SK-N-SH (cell line): ENCODE data around the gene KANSL3. TPM values are rescaled to one million over a fixed set of nuclear protein-coding genes. Genes with fewer than 3 reads are reported as not detected.

Source experiments
- CTCF ChIA-PET: fragments of 300-600, 350-600 bp; formaldehyde crosslinking; extraction: SDS; loops from one replicate; lab custom pipeline; 2021; lab: Yijun Ruan, JAX
- POLR2A ChIA-PET: fragments of 350-600 bp; sonication (Branson Sonifier 250); formaldehyde crosslinking; extraction: SDS; loops from one replicate; lab custom pipeline; 2020; ENCODE audit warnings: antibody characterized with exemption, inconsistent platforms; lab: Yijun Ruan, JAX
- DNase-seq: peaks from one replicate; pipeline ENCODE4 v3.0.0; 2012
- H2AFZ ChIP-seq: fragments of 200-600 bp; sonication (generic); 2 replicates; pipeline ENCODE4 v1.8.1; 2016; ENCODE audit warnings: antibody characterized with exemption, mild to moderate bottlenecking, low read depth
- H3F3A ChIP-seq: fragments of 200-600 bp; sonication (generic); replicated peaks from 2 replicates; pipeline ENCODE3; 2016; ENCODE audit warnings: antibody characterized with exemption, mild to moderate bottlenecking; ENCODE audit not compliant: insufficient read depth
- H3K27ac ChIP-seq, 2 experiments: fragments of 200-500 bp in 1 of 2; fragments of 200-600 bp in 1 of 2; sonication (Bioruptor generic) in 1 of 2; sonication (generic), shearing (Covaris generic) in 1 of 2; 2 replicates each; pipeline versions ENCODE4 v1.5.1 to v1.6.1; 2014 to 2016; ENCODE audit warnings: low read depth in 2 of 2, inconsistent platforms in 1 of 2, low read length in 1 of 2, mild to moderate bottlenecking in 1 of 2, mixed read lengths in 1 of 2
- H3K27me3 ChIP-seq: fragments of 200-600 bp; sonication (generic), shearing (Covaris generic); 2 replicates; pipeline ENCODE4 v1.6.1; 2016; ENCODE audit warnings: mixed run types; ENCODE audit not compliant: insufficient read depth
- H3K36me3 ChIP-seq, 2 experiments: fragments of 200-500 bp in 1 of 2; fragments of 200-600 bp in 1 of 2; sonication (Bioruptor generic) in 1 of 2; sonication (generic) in 1 of 2; replicated peaks in 1 of 2; 2 replicates each; pipeline versions ENCODE3 to v1.5.1; 2014 to 2016; ENCODE audit warnings: low read length in 1 of 2, mild to moderate bottlenecking in 1 of 2; ENCODE audit not compliant: insufficient read depth in 2 of 2, control insufficient read depth in 1 of 2
- H3K4me1 ChIP-seq, 2 experiments: fragments of 200-500 bp in 1 of 2; fragments of 200-600 bp in 1 of 2; sonication (Bioruptor generic) in 1 of 2; sonication (generic), shearing (Covaris generic) in 1 of 2; 2 replicates each; pipeline versions ENCODE4 v1.5.1 to v1.6.1; 2014 to 2016; ENCODE audit warnings: low read depth in 1 of 2, low read length in 1 of 2, mixed run types in 1 of 2; ENCODE audit not compliant: insufficient read depth in 2 of 2, control insufficient read depth in 1 of 2
- H3K4me2 ChIP-seq: fragments of 200-600 bp; sonication (generic), shearing (Covaris generic); 2 replicates; pipeline ENCODE4 v1.6.1; 2017; ENCODE audit warnings: mixed run types
- H3K4me3 ChIP-seq, 2 experiments: fragments of 200-500 bp in 1 of 2; fragments of 200-600 bp in 1 of 2; sonication (Bioruptor generic) in 1 of 2; sonication (generic), shearing (Covaris generic) in 1 of 2; 2 replicates each; pipeline versions ENCODE4 v1.5.1 to v1.8.1; 2014 to 2016; ENCODE audit warnings: low read depth in 2 of 2, inconsistent platforms in 1 of 2, low read length in 1 of 2, mild to moderate bottlenecking in 1 of 2, mixed read lengths in 1 of 2, moderate library complexity in 1 of 2
- H3K79me2 ChIP-seq: fragments of 200-600 bp; sonication (generic); 2 replicates; pipeline ENCODE4 v1.8.1; 2017; ENCODE audit warnings: mild to moderate bottlenecking; ENCODE audit not compliant: insufficient read depth
- H3K9ac ChIP-seq: fragments of 200-600 bp; sonication (generic); 2 replicates; pipeline ENCODE4 v1.6.1; 2017; ENCODE audit warnings: mixed run types
- H3K9me2 ChIP-seq: fragments of 200-600 bp; sonication (generic); 2 replicates; pipeline ENCODE4 v1.6.1; 2017; ENCODE audit warnings: mixed run types
- H3K9me3 ChIP-seq: fragments of 200-600 bp; sonication (generic); 2 replicates; pipeline ENCODE4 v1.6.1; 2017; ENCODE audit warnings: mixed run types, mild to moderate bottlenecking, moderate library complexity
- H4K20me1 ChIP-seq: fragments of 200-600 bp; sonication (generic); 2 replicates; pipeline ENCODE4 v1.6.1; 2017; ENCODE audit warnings: mild to moderate bottlenecking, mixed run types; ENCODE audit not compliant: insufficient read depth
- EP300 ChIP-seq, 2 experiments: IDR thresholded peaks; 2 replicates each; pipeline versions ENCODE4 v1.4.0 to v1.6.1; 2012; ENCODE audit warnings: borderline replicate concordance in 1 of 2, low read depth in 1 of 2, low read length in 1 of 2
- EZH2phosphoT487 ChIP-seq: fragments of 200-600 bp; sonication (generic); IDR thresholded peaks from 2 replicates; pipeline ENCODE4 v1.6.1; 2017; ENCODE audit warnings: low read depth, mixed run types, mild to moderate bottlenecking, antibody characterized with exemption, moderate library complexity, borderline replicate concordance
- GATA2 ChIP-seq: sonication (generic); formaldehyde crosslinking; IDR thresholded peaks from 2 replicates; pipeline ENCODE4 v1.5.0; 2020; ENCODE audit warnings: mild to moderate bottlenecking, missing genetic modification reagents
- JUND ChIP-seq: IDR thresholded peaks from 2 replicates; pipeline ENCODE4 v1.4.0; 2012
- MEF2A ChIP-seq: IDR thresholded peaks from 2 replicates; pipeline ENCODE4 v1.4.0; 2012; ENCODE audit warnings: low read depth, borderline replicate concordance
- RAD21 ChIP-seq: IDR thresholded peaks from 2 replicates; pipeline ENCODE4 v1.6.1; 2012; ENCODE audit warnings: mild to moderate bottlenecking, low read length
- RFX5 ChIP-seq: IDR thresholded peaks from 2 replicates; pipeline ENCODE4 v1.6.1; 2012; ENCODE audit warnings: mild to moderate bottlenecking, improper control_type of control experiment, low read length
- YY1 ChIP-seq: IDR thresholded peaks from 2 replicates; pipeline ENCODE4 v1.4.0; 2012; ENCODE audit warnings: low read depth, mild to moderate bottlenecking
- WGBS: methylation state at CpG from one replicate; pipeline ENCODE4 v1.1.6; 2017; ENCODE audit warnings: low lambda C conversion rate; 5-methylcytosine and 5-hydroxymethylcytosine counted together
- polyA plus RNA-seq, 3 experiments: library from polyadenylated mRNA; depleted of rRNA; stranded (reverse); fragments of >200 nt; gene quantifications; 2 replicates each; pipeline ENCODE4 v1.2.3, GENCODE V29; 2012
- TF ChIP-seq, protein P1 (sequence below): IDR thresholded peaks from 2 replicates; pipeline ENCODE4 v1.4.0; 2012; ENCODE audit warnings: low read depth, borderline replicate concordance
- TF ChIP-seq, protein P2 (sequence below): IDR thresholded peaks from 2 replicates; pipeline ENCODE4 v1.4.0; 2012; ENCODE audit warnings: low read depth, borderline replicate concordance
- TF ChIP-seq, protein P3 (sequence below): fragments of 200-600 bp; sonication (generic); IDR thresholded peaks from 2 replicates; pipeline ENCODE4 v1.6.1; 2017; ENCODE audit warnings: antibody characterized with exemption, mild to moderate bottlenecking, moderate library complexity
- TF ChIP-seq, protein P4 (sequence below): fragments of 150-350 bp; IDR thresholded peaks from 2 replicates; pipeline ENCODE4 v1.6.1; 2017; ENCODE audit warnings: antibody characterized with exemption, low read length, low read depth, borderline replicate concordance

Gene KANSL3
- polyA plus RNA-seq, 1 of the 3 experiments (the other 2 are of a cell fraction): 10.7 TPM

DNA sequence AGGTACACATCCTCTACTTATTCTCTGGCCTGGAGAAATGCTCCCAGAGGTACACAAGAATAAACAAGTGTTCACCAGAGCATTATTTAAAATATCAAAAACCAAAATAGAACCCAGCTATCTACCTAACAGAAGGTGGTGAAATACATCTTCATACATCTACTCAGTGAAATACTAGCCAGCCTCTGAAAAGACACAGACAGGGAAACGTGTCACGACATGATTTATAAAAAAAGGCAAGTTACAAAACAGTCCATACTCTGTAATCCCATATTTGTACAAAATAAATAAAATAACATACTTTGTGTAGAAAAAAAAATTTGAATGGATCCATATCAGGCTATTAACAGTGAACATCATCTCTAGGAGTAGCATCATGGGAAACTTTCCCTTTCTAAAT lies 38.2 kb downstream of the KANSL3 start:
- WGBS: 93% methylated on average over 2 of the region's 2 CpGs

DNA sequence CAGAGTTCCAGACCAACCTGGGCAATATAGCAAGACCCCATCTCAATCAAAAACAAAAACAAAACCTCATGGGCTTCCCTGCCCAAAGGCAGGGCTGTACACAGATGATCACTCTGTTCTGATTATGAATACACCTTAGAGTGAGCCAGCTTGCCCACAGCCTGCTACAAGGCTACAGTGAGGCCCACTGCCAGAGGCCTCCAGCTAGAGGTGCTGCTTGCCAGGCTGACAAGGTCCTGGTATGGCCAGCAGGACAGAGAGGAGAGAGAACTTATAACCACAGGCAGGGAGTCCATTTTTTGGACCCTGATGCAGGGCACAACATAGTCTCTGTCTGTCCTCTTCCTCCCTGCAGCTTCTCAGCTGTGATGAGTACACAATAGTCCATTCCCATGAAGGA lies 41.5 kb downstream of the KANSL3 start:
- Histone ChIP-seq H3K9ac (no peak overlapping the region), H3K4me3 (no peak overlapping the region), H3K4me1 (no peaks in the 10 kb centered on the region), H2AFZ (no peak overlapping the region), H3K4me2 (no peak overlapping the region), H3K27me3 (no peaks in the 10 kb centered on the region), H3K9me3 (no peaks in the 10 kb centered on the region), H3K36me3 (peaks cover 50 to 80% of the 10 kb centered on the region in 2 experiments), H3F3A (no peaks in the 10 kb centered on the region), H3K27ac (no peak overlapping the region), H3K9me2 (no peaks in the 10 kb centered on the region), H4K20me1 (no peaks in the 10 kb centered on the region), H3K79me2 (no peaks in the 10 kb centered on the region)
- TF ChIP-seq, protein P1, sequence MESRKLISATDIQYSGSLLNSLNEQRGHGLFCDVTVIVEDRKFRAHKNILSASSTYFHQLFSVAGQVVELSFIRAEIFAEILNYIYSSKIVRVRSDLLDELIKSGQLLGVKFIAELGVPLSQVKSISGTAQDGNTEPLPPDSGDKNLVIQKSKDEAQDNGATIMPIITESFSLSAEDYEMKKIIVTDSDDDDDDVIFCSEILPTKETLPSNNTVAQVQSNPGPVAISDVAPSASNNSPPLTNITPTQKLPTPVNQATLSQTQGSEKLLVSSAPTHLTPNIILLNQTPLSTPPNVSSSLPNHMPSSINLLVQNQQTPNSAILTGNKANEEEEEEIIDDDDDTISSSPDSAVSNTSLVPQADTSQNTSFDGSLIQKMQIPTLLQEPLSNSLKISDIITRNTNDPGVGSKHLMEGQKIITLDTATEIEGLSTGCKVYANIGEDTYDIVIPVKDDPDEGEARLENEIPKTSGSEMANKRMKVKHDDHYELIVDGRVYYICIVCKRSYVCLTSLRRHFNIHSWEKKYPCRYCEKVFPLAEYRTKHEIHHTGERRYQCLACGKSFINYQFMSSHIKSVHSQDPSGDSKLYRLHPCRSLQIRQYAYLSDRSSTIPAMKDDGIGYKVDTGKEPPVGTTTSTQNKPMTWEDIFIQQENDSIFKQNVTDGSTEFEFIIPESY: no peak
- TF ChIP-seq EZH2phosphoT487 (no peak), RFX5 (no peak), EP300 (IDR thresholded peaks at IDR 0.05; ENCODE audit: borderline replicate concordance in 1 of 2, low read depth in 1 of 2, low read length in 1 of 2) (no peak), RAD21 (no peak), JUND (no peak), MEF2A (no peak), GATA2 (CRISPR knock-in tag) (no peak)
- TF ChIP-seq, protein P2, sequence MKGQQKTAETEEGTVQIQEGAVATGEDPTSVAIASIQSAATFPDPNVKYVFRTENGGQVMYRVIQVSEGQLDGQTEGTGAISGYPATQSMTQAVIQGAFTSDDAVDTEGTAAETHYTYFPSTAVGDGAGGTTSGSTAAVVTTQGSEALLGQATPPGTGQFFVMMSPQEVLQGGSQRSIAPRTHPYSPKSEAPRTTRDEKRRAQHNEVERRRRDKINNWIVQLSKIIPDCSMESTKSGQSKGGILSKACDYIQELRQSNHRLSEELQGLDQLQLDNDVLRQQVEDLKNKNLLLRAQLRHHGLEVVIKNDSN: no peak
- no peak for DNase-seq
- ChIA-PET CTCF (interaction anchor here (0.9 kb wide), 1 partner anchor 15 kb away, joined by 5 read pairs; no protein-coding TSS in a partner anchor), POLR2A (no interaction called here)

More for the DNA sequence above, 38.2 kb downstream of the KANSL3 start:
- TF ChIP-seq, protein P3, sequence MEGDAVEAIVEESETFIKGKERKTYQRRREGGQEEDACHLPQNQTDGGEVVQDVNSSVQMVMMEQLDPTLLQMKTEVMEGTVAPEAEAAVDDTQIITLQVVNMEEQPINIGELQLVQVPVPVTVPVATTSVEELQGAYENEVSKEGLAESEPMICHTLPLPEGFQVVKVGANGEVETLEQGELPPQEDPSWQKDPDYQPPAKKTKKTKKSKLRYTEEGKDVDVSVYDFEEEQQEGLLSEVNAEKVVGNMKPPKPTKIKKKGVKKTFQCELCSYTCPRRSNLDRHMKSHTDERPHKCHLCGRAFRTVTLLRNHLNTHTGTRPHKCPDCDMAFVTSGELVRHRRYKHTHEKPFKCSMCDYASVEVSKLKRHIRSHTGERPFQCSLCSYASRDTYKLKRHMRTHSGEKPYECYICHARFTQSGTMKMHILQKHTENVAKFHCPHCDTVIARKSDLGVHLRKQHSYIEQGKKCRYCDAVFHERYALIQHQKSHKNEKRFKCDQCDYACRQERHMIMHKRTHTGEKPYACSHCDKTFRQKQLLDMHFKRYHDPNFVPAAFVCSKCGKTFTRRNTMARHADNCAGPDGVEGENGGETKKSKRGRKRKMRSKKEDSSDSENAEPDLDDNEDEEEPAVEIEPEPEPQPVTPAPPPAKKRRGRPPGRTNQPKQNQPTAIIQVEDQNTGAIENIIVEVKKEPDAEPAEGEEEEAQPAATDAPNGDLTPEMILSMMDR: no peak
- TF ChIP-seq, protein P2: no peak
- TF ChIP-seq YY1 (no peak), EP300 (IDR thresholded peaks at IDR 0.05; ENCODE audit: borderline replicate concordance in 1 of 2, low read depth in 1 of 2, low read length in 1 of 2) (no peak)
- TF ChIP-seq, protein P4, sequence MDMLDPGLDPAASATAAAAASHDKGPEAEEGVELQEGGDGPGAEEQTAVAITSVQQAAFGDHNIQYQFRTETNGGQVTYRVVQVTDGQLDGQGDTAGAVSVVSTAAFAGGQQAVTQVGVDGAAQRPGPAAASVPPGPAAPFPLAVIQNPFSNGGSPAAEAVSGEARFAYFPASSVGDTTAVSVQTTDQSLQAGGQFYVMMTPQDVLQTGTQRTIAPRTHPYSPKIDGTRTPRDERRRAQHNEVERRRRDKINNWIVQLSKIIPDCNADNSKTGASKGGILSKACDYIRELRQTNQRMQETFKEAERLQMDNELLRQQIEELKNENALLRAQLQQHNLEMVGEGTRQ: no peak
- no peaks in the 10 kb centered on the region for H3F3A ChIP-seq
- ChIA-PET POLR2A (interaction anchor here (0.5 kb wide), 1 partner anchor 38 kb away, joined by 3 read pairs; no protein-coding TSS in a partner anchor), CTCF (interaction anchor here (1.3 kb wide), 2 partner anchors 90 to 192 kb away, joined by 3 read pairs; no protein-coding TSS in a partner anchor)
- H3K36me3 ChIP-seq: peaks cover 59 to 82% of the 10 kb centered on the region in 2 experiments
- H3K9me2 ChIP-seq: no peaks in the 10 kb centered on the region
- no peak overlapping the region for H3K27ac ChIP-seq
- H3K27me3 ChIP-seq: no peaks in the 10 kb centered on the region
- no peaks in the 10 kb centered on the region for H3K79me2 ChIP-seq
- no peak overlapping the region for H3K4me3 ChIP-seq
- no peak for DNase-seq
- H3K9me3 ChIP-seq: no peaks in the 10 kb centered on the region
- no peak overlapping the region for H3K9ac ChIP-seq
- no peaks in the 10 kb centered on the region; a peak in 1 of 4 replicates for H3K4me1 ChIP-seq
- no peak overlapping the region for H3K4me2 ChIP-seq
- no peak overlapping the region for H2AFZ ChIP-seq
- no peaks in the 10 kb centered on the region for H4K20me1 ChIP-seq
